Suprapubic skin (tissue), 4 donors: ENCODE results near the gene SEMA4A. TPM values are rescaled to one million over a fixed set of nuclear protein-coding genes. Genes with fewer than 3 reads are reported as not detected.
"Not testable (repeated sequence)": the region's sequence is repeated elsewhere in the genome, so short reads cannot be mapped to it uniquely, and the experiment has no call there.

Experiments
- DNase-seq, 2 donors: peaks; one replicate each; pipeline ENCODE4 v3.0.0-alpha.2; 2019; ENCODE audit warnings: low spot score in 2 of 2
- H3K27ac ChIP-seq: fragments of 200-600 bp; sonication (generic); one replicate; pipeline ENCODE4 v1.5.1; 2019
- H3K27me3 ChIP-seq: fragments of 200-600 bp; sonication (generic); one replicate; pipeline ENCODE4 v1.5.1; 2019
- H3K36me3 ChIP-seq: fragments of 200-600 bp; sonication (generic); one replicate; pipeline ENCODE4 v1.5.1; 2019
- H3K4me1 ChIP-seq: fragments of 200-600 bp; sonication (generic); one replicate; pipeline ENCODE4 v1.5.1; 2019
- H3K4me3 ChIP-seq: fragments of 200-600 bp; sonication (generic); one replicate; pipeline ENCODE4 v1.5.1; 2019; ENCODE audit warnings: mild to moderate bottlenecking
- H3K9me3 ChIP-seq: fragments of 200-600 bp; sonication (generic); one replicate; pipeline ENCODE4 v1.5.1; 2019
- EP300 ChIP-seq: sonication (generic); formaldehyde crosslinking; IDR thresholded peaks from one replicate; pipeline ENCODE4 v1.6.1; 2017; ENCODE audit warnings: antibody characterized with exemption
- POLR2A ChIP-seq, 2 donors: fragments of 450-650 bp; IDR thresholded peaks; one replicate each; pipeline ENCODE4 v1.6.1; 2017; ENCODE audit warnings: antibody characterized with exemption in 2 of 2, mild to moderate bottlenecking in 2 of 2, moderate library complexity in 2 of 2
- POLR2AphosphoS5 ChIP-seq, 3 donors: sonication (generic); formaldehyde crosslinking; IDR thresholded peaks; one replicate each; pipeline ENCODE4 v1.6.1; 2017; ENCODE audit warnings: antibody characterized with exemption in 3 of 3
- WGBS: methylation state at CpG from one replicate; pipeline ENCODE4 v1.1.5; 2018; 5-methylcytosine and 5-hydroxymethylcytosine counted together
- total RNA-seq, 4 donors: library from RNA; depleted of rRNA; stranded (reverse); fragments of >200 nt; gene quantifications; one replicate each; pipeline ENCODE4 v1.1.0, GENCODE V29; 2016
- TF ChIP-seq, protein P1 (sequence below), 2 donors: fragments of 200-600 bp in 1 of 2; fragments of 450-650 bp in 1 of 2; sonication (generic) in 1 of 2; IDR thresholded peaks; one replicate each; pipeline ENCODE4 v1.5.1; 2016 to 2019; ENCODE audit warnings: antibody characterized with exemption in 2 of 2, mild to moderate bottlenecking in 1 of 2, moderate library complexity in 1 of 2

Gene SEMA4A
- total RNA-seq, 4 donors from 2014 or later: 43.8 to 61.2 (median 50.2) TPM

DNA sequence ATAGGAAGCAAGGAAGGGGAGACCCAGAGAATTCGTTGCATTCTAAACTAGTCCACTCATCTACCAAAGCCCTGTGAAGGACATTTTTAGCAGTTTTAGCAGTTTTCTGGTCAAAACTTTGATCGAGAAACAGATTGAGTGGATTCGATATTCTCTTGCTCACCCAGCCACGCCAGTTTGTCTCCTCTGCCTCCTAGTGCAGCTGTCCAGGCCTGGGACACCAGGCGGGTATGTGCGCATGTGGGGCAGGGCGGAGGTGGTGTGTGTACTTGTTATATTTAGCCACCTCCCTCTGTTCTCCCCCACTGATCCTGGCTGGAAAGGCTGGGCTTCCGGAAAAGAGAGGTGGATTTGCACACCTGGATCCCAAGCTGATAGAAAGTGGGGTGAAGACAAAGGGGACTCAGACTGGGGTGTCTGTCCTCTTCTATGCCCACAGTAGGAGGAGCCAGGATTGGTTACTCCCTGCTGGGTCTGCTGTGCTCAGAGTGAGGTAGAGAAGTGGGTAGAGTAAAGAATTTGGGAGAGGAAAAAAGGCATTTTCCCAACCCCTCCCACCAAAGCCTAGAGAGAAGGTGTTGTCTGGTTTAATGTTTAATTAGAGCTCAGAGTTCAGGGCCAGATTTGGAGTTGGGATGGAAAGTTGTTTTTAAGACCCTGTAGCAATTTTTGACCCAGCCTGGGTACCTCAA lies 35.1 kb upstream of the SEMA4A start:
- 7% methylated on average over 8 of the region's 8 CpGs for WGBS
- Histone ChIP-seq H3K4me3 (peak overlapping the region; percentile 100), H3K9me3 (no peaks in the 10 kb centered on the region), H3K36me3 (no peaks in the 10 kb centered on the region), H3K27me3 (no peaks in the 10 kb centered on the region), H3K27ac (peak overlapping the region; percentile 100), H3K4me1 (peaks cover 75% of the 10 kb centered on the region)
- no peak for DNase-seq
- no peak for TF ChIP-seq POLR2A (IDR thresholded peaks at IDR 0.05)
- TF ChIP-seq, protein P1, sequence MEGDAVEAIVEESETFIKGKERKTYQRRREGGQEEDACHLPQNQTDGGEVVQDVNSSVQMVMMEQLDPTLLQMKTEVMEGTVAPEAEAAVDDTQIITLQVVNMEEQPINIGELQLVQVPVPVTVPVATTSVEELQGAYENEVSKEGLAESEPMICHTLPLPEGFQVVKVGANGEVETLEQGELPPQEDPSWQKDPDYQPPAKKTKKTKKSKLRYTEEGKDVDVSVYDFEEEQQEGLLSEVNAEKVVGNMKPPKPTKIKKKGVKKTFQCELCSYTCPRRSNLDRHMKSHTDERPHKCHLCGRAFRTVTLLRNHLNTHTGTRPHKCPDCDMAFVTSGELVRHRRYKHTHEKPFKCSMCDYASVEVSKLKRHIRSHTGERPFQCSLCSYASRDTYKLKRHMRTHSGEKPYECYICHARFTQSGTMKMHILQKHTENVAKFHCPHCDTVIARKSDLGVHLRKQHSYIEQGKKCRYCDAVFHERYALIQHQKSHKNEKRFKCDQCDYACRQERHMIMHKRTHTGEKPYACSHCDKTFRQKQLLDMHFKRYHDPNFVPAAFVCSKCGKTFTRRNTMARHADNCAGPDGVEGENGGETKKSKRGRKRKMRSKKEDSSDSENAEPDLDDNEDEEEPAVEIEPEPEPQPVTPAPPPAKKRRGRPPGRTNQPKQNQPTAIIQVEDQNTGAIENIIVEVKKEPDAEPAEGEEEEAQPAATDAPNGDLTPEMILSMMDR (IDR thresholded peaks at IDR 0.05): no peak
- TF ChIP-seq POLR2AphosphoS5 (IDR thresholded peaks at IDR 0.05): peak in 1 of 3 donors; percentile 34
- TF ChIP-seq EP300: no peak

DNA sequence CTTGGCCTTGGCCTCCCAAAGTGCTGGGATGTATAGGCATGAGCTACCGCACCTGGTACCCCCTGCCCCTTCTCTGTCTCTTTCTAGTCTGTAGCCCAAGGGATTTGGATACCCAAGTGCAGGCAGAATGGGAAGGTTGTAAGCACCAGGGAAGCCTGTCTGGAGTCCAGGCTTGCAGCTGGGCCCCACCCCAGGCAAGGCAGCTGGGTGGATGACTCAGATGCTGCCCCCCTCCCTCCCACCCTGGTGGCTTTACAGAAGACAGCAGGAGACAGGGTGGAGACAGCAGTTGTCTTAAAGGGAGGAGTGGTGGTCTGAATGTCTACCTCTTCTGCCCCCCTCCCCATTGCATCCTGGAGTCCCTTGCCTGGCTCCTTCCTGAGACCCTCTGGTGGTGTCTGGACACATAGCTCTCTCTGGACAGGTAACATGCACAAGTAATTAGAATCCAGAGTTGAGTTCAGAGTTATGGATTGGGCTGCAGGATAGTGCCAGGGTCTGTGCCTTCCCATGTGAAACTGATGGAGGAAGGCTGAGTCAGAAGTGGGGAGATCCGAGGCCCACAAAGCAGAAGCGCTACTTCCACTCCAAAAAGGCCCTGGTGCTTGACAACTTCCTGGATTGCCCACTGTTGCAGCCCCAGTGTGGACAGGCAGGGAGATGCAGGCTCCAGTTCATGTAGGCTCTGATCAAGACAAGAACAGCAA lies 33.7 kb upstream of the SEMA4A start:
- H3K27ac ChIP-seq: peak overlapping the region; percentile 100
- no peak for DNase-seq
- peaks cover 76% of the 10 kb centered on the region for H3K4me1 ChIP-seq
- H3K9me3 ChIP-seq: no peaks in the 10 kb centered on the region
- no peak for TF ChIP-seq POLR2AphosphoS5 (IDR thresholded peaks at IDR 0.05)
- TF ChIP-seq, protein P1 (IDR thresholded peaks at IDR 0.05): no peak
- no peak for TF ChIP-seq POLR2A (IDR thresholded peaks at IDR 0.05)
- no peak for TF ChIP-seq EP300
- 0% methylated on average over 3 of the region's 3 CpGs for WGBS
- H3K4me3 ChIP-seq: peak overlapping the region; percentile 100
- H3K36me3 ChIP-seq: no peaks in the 10 kb centered on the region
- no peaks in the 10 kb centered on the region for H3K27me3 ChIP-seq

DNA sequence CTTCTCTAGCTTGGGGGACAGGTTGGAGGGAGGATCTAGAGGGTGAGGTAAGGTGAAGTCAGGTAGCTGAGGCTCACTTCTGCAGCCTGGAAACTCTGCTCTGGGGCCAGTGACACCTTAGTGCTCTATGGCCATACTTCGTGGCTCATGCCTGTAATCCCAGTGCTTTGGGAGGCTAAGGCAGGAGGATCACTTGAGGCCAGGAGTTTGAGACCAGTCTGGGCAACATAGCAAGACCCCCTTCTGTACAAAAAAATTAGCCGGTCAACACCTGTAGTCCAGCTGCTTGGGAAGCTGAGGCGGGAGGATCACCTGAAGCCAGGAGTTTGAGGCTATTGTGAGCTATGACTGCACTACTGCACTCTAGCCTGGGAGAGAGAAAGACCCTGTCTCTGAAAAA lies 33.1 kb upstream of the SEMA4A start:
- H3K27me3 ChIP-seq: no peaks in the 10 kb centered on the region
- no peak for TF ChIP-seq POLR2A (IDR thresholded peaks at IDR 0.05)
- no peak for TF ChIP-seq EP300
- TF ChIP-seq, protein P1 (IDR thresholded peaks at IDR 0.05): no peak
- no peak for TF ChIP-seq POLR2AphosphoS5 (IDR thresholded peaks at IDR 0.05)
- peak overlapping the region; percentile 100 for H3K4me3 ChIP-seq
- 78% methylated on average over 1 of the region's 3 CpGs for WGBS
- no peaks in the 10 kb centered on the region for H3K36me3 ChIP-seq
- no peak for DNase-seq
- H3K4me1 ChIP-seq: peaks cover 82% of the 10 kb centered on the region
- no peaks in the 10 kb centered on the region for H3K9me3 ChIP-seq
- H3K27ac ChIP-seq: peak overlapping the region; percentile 100

DNA sequence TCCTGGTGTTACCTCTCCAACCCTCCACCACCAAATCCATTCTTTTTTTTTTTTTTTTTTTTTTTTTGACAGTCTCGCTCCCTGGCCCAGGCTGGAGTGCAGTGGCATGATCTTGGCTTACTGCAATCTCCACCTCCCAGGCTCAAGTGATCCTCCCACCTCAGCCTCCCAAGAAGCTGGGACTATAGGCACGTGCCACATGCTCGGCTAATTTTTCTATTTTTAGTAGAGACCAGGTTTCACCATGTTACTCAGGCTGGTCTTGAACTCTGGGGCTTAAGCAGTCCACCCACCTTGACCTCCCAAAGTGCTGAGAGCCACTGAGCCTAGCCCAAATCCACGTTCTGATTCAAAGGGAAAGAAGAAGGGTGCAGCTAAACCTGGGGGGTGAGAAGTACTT lies 32.4 kb upstream of the SEMA4A start:
- not testable (repeated sequence) for H3K27me3 ChIP-seq, DNase-seq, H3K9me3 ChIP-seq, H3K36me3 ChIP-seq
- whole genome bisulfite sequencing: 6% methylated on average over 4 of the region's 4 CpGs
- Histone ChIP-seq H3K4me1 (peaks cover 89% of the 10 kb centered on the region), H3K27ac (peak overlapping the region; percentile 100), H3K4me3 (peak overlapping the region; percentile 100)

DNA sequence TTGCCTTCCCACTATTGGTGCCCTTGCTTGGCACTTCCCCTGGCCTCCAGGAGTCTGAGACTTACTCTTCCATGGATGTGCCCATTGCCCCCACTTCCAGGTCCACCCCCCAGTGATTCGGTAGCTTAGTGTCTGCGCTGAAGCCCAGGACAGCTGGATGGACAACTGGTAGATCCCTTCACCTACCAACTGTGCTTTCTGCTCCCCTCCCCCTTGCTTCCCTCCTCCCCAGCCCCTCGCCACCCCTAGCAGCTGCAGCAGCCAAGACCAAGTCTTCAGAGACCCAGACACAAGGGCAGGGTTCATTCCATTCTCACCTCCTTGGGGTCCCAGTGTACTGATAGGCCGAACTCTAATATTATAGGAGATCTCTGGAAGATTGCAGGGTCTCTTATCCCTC lies 31.9 kb upstream of the SEMA4A start:
- Histone ChIP-seq H3K4me1 (peaks cover 94% of the 10 kb centered on the region), H3K27me3 (no peaks in the 10 kb centered on the region), H3K4me3 (peak overlapping the region; percentile 100), H3K9me3 (no peaks in the 10 kb centered on the region), H3K27ac (peak overlapping the region; percentile 100), H3K36me3 (no peaks in the 10 kb centered on the region)
- 24% methylated on average over 4 of the region's 4 CpGs for WGBS
- no peak for DNase-seq
- TF ChIP-seq, protein P1 (IDR thresholded peaks at IDR 0.05): no peak
- TF ChIP-seq POLR2A (IDR thresholded peaks at IDR 0.05) (no peak), EP300 (no peak), POLR2AphosphoS5 (IDR thresholded peaks at IDR 0.05) (no peak)
